Thyroid gland (tissue), 4 donors: ENCODE measurements around the gene ENGASE. TPM values are rescaled to one million over a fixed set of nuclear protein-coding genes. Genes with fewer than 3 reads are reported as not detected.

Experiments used
- DNase-seq, 2 donors: peaks; one replicate each; pipeline ENCODE4 v3.0.0-alpha.2; 2019
- H3K27ac ChIP-seq, 3 donors: fragments of 200-600 bp; sonication (generic); 1 replicate in 2 of 3; 2 replicates in 1 of 3; pipeline ENCODE4 v1.5.1; 2016 to 2019; ENCODE audit warnings: mild to moderate bottlenecking in 1 of 3, moderate library complexity in 1 of 3
- H3K27me3 ChIP-seq: fragments of 200-600 bp; sonication (generic); one replicate; pipeline ENCODE4 v1.5.1; 2019
- H3K36me3 ChIP-seq, 2 donors: fragments of 200-600 bp; sonication (generic); one replicate each; pipeline ENCODE4 v1.5.1; 2016 to 2019
- H3K4me1 ChIP-seq, 2 donors: fragments of 200-600 bp; sonication (generic); one replicate each; pipeline ENCODE4 v1.5.1; 2017 to 2019
- H3K4me3 ChIP-seq, 3 donors: fragments of 200-600 bp; sonication (generic); replicated peaks in 1 of 3; 1 replicate in 2 of 3; 2 replicates in 1 of 3; pipeline ENCODE4 v1.5.1; 2016; ENCODE audit warnings: mild to moderate bottlenecking in 1 of 3
- H3K9me3 ChIP-seq: fragments of 200-600 bp; sonication (generic); one replicate; pipeline ENCODE4 v1.5.1; 2017
- CTCF ChIP-seq, 6 experiments: fragments of 200-600 bp in 3 of 6; fragments of 450-650 bp in 3 of 6; sonication (generic) in 3 of 6; IDR thresholded peaks; one replicate each; pipeline ENCODE4 v1.5.1; 2016 to 2019; ENCODE audit warnings: antibody characterized with exemption in 6 of 6, mild to moderate bottlenecking in 2 of 6, inconsistent platforms in 1 of 6, moderate library complexity in 1 of 6
- POLR2A ChIP-seq, 2 donors: fragments of 450-650 bp; IDR thresholded peaks; one replicate each; pipeline ENCODE4 v1.6.1; 2017; ENCODE audit warnings: antibody characterized with exemption in 2 of 2, mild to moderate bottlenecking in 2 of 2, moderate library complexity in 1 of 2
- WGBS, 2 donors: methylation state at CpG; one replicate each; pipeline ENCODE4 v1.1.5; 2017; 5-methylcytosine and 5-hydroxymethylcytosine counted together
- intact Hi-C: fragments of 100-400 bp; cut with DNase I; formaldehyde crosslinking; loops from one replicate; pipeline ENCODE4 v1.15.1; 2023
- total RNA-seq, 4 donors: library from RNA; depleted of rRNA; stranded (reverse); fragments of >200 nt; gene quantifications; one replicate each; pipeline ENCODE4 v1.2.3, GENCODE V29; 2016

ENGASE gene
- total RNA-seq, 4 donors from 2014 or later = 23.9 to 37.1 (median 31.2) TPM

- Histone ChIP-seq H3K4me3 (no peak overlapping the region), H3K9me3 (no peaks in the 10 kb centered on the region), H3K27me3 (no peaks in the 10 kb centered on the region), H3K4me1 (peaks cover 0 to 15% of the 10 kb centered on the region in 2 donors), H3K27ac (no peak overlapping the region), H3K36me3 (no peaks in the 10 kb centered on the region)
- TF ChIP-seq CTCF (IDR thresholded peaks at IDR 0.05) (no peak), POLR2A (IDR thresholded peaks at IDR 0.05) (no peak)
- 90 to 94% methylated on average over 8 to 11 of the region's 11 CpGs for WGBS, 2 donors
- no peak for DNase-seq
- intact Hi-C loops = no loop called here
Observed at GRCh38 chr17:79044462-79044861, 30.2 kb upstream of the ENGASE start.

- Histone ChIP-seq H3K36me3 (no peaks in the 10 kb centered on the region), H3K9me3 (no peaks in the 10 kb centered on the region), H3K4me3 (no peak overlapping the region), H3K4me1 (peaks cover 0 to 15% of the 10 kb centered on the region in 2 donors), H3K27ac (peak overlapping the region in 1 of 3 donors; percentile 47), H3K27me3 (no peaks in the 10 kb centered on the region)
- DNase-seq = no peak
- intact Hi-C loops = no loop called here
- WGBS, 2 donors = 75 to 79% methylated on average over 15 of the region's 15 CpGs
- TF ChIP-seq CTCF (IDR thresholded peaks at IDR 0.05) (no peak), POLR2A (IDR thresholded peaks at IDR 0.05) (no peak)
Observed at GRCh38 chr17:79045001-79045729, 29.5 kb upstream of the ENGASE start.

- Histone ChIP-seq H3K4me3 (no peak overlapping the region), H3K27me3 (no peaks in the 10 kb centered on the region), H3K36me3 (no peaks in the 10 kb centered on the region), H3K9me3 (no peaks in the 10 kb centered on the region), H3K4me1 (peaks cover 0 to 15% of the 10 kb centered on the region in 2 donors), H3K27ac (peak overlapping the region in 1 of 3 donors; percentile 47)
- intact Hi-C loops = no loop called here
- WGBS, 2 donors = 0 to 1% methylated on average over 9 to 11 of the region's 11 CpGs
- peak; percentile 65 to 75 for DNase-seq
- TF ChIP-seq CTCF (IDR thresholded peaks at IDR 0.05) (peak; percentile 72 to 97 (median 86)), POLR2A (IDR thresholded peaks at IDR 0.05) (no peak)
Observed at GRCh38 chr17:79045842-79046196, 28.8 kb upstream of the ENGASE start.

- H3K36me3 ChIP-seq = no peaks in the 10 kb centered on the region
- H3K4me1 ChIP-seq = peaks cover 0 to 15% of the 10 kb centered on the region in 2 donors
- no peaks in the 10 kb centered on the region for H3K9me3 ChIP-seq
- WGBS, 2 donors = 50 to 52% methylated on average over 22 to 23 of the region's 25 CpGs
- no peak for DNase-seq
- no peak overlapping the region for H3K4me3 ChIP-seq
- H3K27ac ChIP-seq = peak overlapping the region in 2 of 3 donors; percentile 32 to 47
- H3K27me3 ChIP-seq = no peaks in the 10 kb centered on the region
- intact Hi-C loops = no loop called here
- TF ChIP-seq POLR2A (IDR thresholded peaks at IDR 0.05) (no peak), CTCF (IDR thresholded peaks at IDR 0.05) (no peak)
Observed at GRCh38 chr17:79046197-79046915, 28.3 kb upstream of the ENGASE start.

- no peaks in the 10 kb centered on the region for H3K9me3 ChIP-seq
- TF ChIP-seq POLR2A (IDR thresholded peaks at IDR 0.05) = no peak
- TF ChIP-seq CTCF (IDR thresholded peaks at IDR 0.05) = no peak
- peaks cover 0 to 15% of the 10 kb centered on the region in 2 donors for H3K4me1 ChIP-seq
- H3K27ac ChIP-seq = peak overlapping the region in 1 of 3 donors; percentile 47
- DNase-seq = no peak
- no peaks in the 10 kb centered on the region for H3K27me3 ChIP-seq
- no peaks in the 10 kb centered on the region for H3K36me3 ChIP-seq
- no peak overlapping the region for H3K4me3 ChIP-seq
- intact Hi-C loops = no loop called here
- WGBS, 2 donors = 76 to 84% methylated on average over 15 of the region's 15 CpGs
Observed at GRCh38 chr17:79046916-79047280, 27.7 kb upstream of the ENGASE start.
